ENCODE data around the gene CXCL13.
"Not testable (repeated sequence)": the region's sequence is repeated elsewhere in the genome, so short reads cannot be mapped to it uniquely, and the experiment has no call there.

The CXCL13 gene

GRCh38 chr4:77624213-77624612, 18.6 kb downstream of the CXCL13 start:
- Mint-ChIP-seq H3K36me3 (no peaks in the 10 kb centered on the region), H3K9me3 (ENCODE audit: low read depth) (no peaks in the 10 kb centered on the region), H3K27me3 (no peaks in the 10 kb centered on the region), H3K27ac (no peak overlapping the region), H3K4me1 (ENCODE audit: low read depth) (no peaks in the 10 kb centered on the region), H3K4me3 (no peak overlapping the region)

GRCh38 chr4:77625485-77625884, 19.9 kb downstream of the CXCL13 start:
- Mint-ChIP-seq H3K27ac (no peak overlapping the region), H3K4me3 (no peak overlapping the region), H3K27me3 (no peaks in the 10 kb centered on the region)

GRCh38 chr4:77629885-77630284, 24.3 kb downstream of the CXCL13 start:
- H3K27ac Mint-ChIP-seq: no peak overlapping the region
- no peaks in the 10 kb centered on the region for H3K36me3 Mint-ChIP-seq
- H3K27me3 Mint-ChIP-seq: no peaks in the 10 kb centered on the region
- H3K4me3 Mint-ChIP-seq: no peak overlapping the region
- H3K4me1 Mint-ChIP-seq (ENCODE audit: low read depth): no peaks in the 10 kb centered on the region
- H3K9me3 Mint-ChIP-seq (ENCODE audit: low read depth): no peaks in the 10 kb centered on the region

More at GRCh38 chr4:77625485-77625884, 19.9 kb downstream of the CXCL13 start:
- no peaks in the 10 kb centered on the region for H3K36me3 Mint-ChIP-seq
- no peaks in the 10 kb centered on the region for H3K4me1 Mint-ChIP-seq (ENCODE audit: low read depth)
- H3K9me3 Mint-ChIP-seq (ENCODE audit: low read depth): no peaks in the 10 kb centered on the region

- Mint-ChIP-seq H3K9me3 (ENCODE audit: low read depth) (no peaks in the 10 kb centered on the region), H3K4me1 (ENCODE audit: low read depth) (no peaks in the 10 kb centered on the region), H3K27ac (no peak overlapping the region), H3K4me3 (no peak overlapping the region), H3K36me3 (no peaks in the 10 kb centered on the region), H3K27me3 (no peaks in the 10 kb centered on the region)
These were observed 25.7 kb downstream of the CXCL13 start for GRCh38 chr4:77631276-77631675.

- Mint-ChIP-seq H3K27ac (no peak overlapping the region), H3K4me3 (no peak overlapping the region), H3K4me1 (ENCODE audit: low read depth) (no peaks in the 10 kb centered on the region), H3K9me3 (ENCODE audit: low read depth) (peaks cover 12% of the 10 kb centered on the region), H3K27me3 (no peaks in the 10 kb centered on the region), H3K36me3 (no peaks in the 10 kb centered on the region)
These were observed 28.6 kb downstream of the CXCL13 start for GRCh38 chr4:77634132-77634785.

- H3K36me3 Mint-ChIP-seq: no peaks in the 10 kb centered on the region
- no peak overlapping the region for H3K27ac Mint-ChIP-seq
- peaks cover 12% of the 10 kb centered on the region for H3K9me3 Mint-ChIP-seq (ENCODE audit: low read depth)
- H3K27me3 Mint-ChIP-seq: no peaks in the 10 kb centered on the region
- no peaks in the 10 kb centered on the region for H3K4me1 Mint-ChIP-seq (ENCODE audit: low read depth)
- H3K4me3 Mint-ChIP-seq: no peak overlapping the region
These were observed 29.6 kb downstream of the CXCL13 start for GRCh38 chr4:77635246-77635645.

GRCh38 chr4:77635876-77636275, 30.3 kb downstream of the CXCL13 start:
- H3K27ac Mint-ChIP-seq: no peak overlapping the region
- no peaks in the 10 kb centered on the region for H3K27me3 Mint-ChIP-seq
- H3K9me3 Mint-ChIP-seq (ENCODE audit: low read depth): peaks cover 12% of the 10 kb centered on the region
- H3K36me3 Mint-ChIP-seq: no peaks in the 10 kb centered on the region
- no peak overlapping the region for H3K4me3 Mint-ChIP-seq
- no peaks in the 10 kb centered on the region for H3K4me1 Mint-ChIP-seq (ENCODE audit: low read depth)

GRCh38 chr4:77636902-77637301, 31.3 kb downstream of the CXCL13 start:
- Mint-ChIP-seq H3K4me3 (no peak overlapping the region), H3K9me3 (ENCODE audit: low read depth) (peaks cover 12% of the 10 kb centered on the region), H3K27ac (no peak overlapping the region), H3K4me1 (ENCODE audit: low read depth) (no peaks in the 10 kb centered on the region), H3K36me3 (no peaks in the 10 kb centered on the region), H3K27me3 (no peaks in the 10 kb centered on the region)

GRCh38 chr4:77644069-77644468, 38.4 kb downstream of the CXCL13 start:
- peaks cover 23% of the 10 kb centered on the region for H3K9me3 Mint-ChIP-seq (ENCODE audit: low read depth)
- not testable (repeated sequence) for H3K4me3 Mint-ChIP-seq; H3K27ac Mint-ChIP-seq; H3K4me1 Mint-ChIP-seq (ENCODE audit: low read depth); H3K27me3 Mint-ChIP-seq
- peaks cover 12% of the 10 kb centered on the region for H3K36me3 Mint-ChIP-seq

- H3K27ac Mint-ChIP-seq: no peak overlapping the region
- peaks cover 8% of the 10 kb centered on the region for H3K9me3 Mint-ChIP-seq (ENCODE audit: low read depth)
- peaks cover 6% of the 10 kb centered on the region for H3K27me3 Mint-ChIP-seq
- H3K36me3 Mint-ChIP-seq: peaks cover 5% of the 10 kb centered on the region
- no peaks in the 10 kb centered on the region for H3K4me1 Mint-ChIP-seq (ENCODE audit: low read depth)
- no peak overlapping the region for H3K4me3 Mint-ChIP-seq
These were observed 45.2 kb downstream of the CXCL13 start for GRCh38 chr4:77650787-77651186.

- Mint-ChIP-seq H3K9me3 (ENCODE audit: low read depth) (peaks cover 6% of the 10 kb centered on the region), H3K4me1 (ENCODE audit: low read depth) (no peaks in the 10 kb centered on the region), H3K36me3 (peaks cover 4% of the 10 kb centered on the region), H3K27ac (no peak overlapping the region), H3K4me3 (no peak overlapping the region), H3K27me3 (peaks cover 7% of the 10 kb centered on the region)
These were observed 46.2 kb downstream of the CXCL13 start for GRCh38 chr4:77651820-77652219.

- H3K9me3 Mint-ChIP-seq (ENCODE audit: low read depth): peaks cover 8% of the 10 kb centered on the region
- H3K27me3 Mint-ChIP-seq: peaks cover 7% of the 10 kb centered on the region
- H3K4me3 Mint-ChIP-seq: no peak overlapping the region
- H3K4me1 Mint-ChIP-seq (ENCODE audit: low read depth): no peaks in the 10 kb centered on the region
- no peak overlapping the region for H3K27ac Mint-ChIP-seq
- peaks cover 4% of the 10 kb centered on the region for H3K36me3 Mint-ChIP-seq
These were observed 46.7 kb downstream of the CXCL13 start for GRCh38 chr4:77652237-77652897.

- no peak overlapping the region for H3K4me3 Mint-ChIP-seq
- peaks cover 4% of the 10 kb centered on the region for H3K36me3 Mint-ChIP-seq
These were observed 47.6 kb downstream of the CXCL13 start for GRCh38 chr4:77653162-77653758.

GRCh38 chr4:77660318-77660717, 54.7 kb downstream of the CXCL13 start:
- H3K27ac Mint-ChIP-seq: not testable (repeated sequence)

More at GRCh38 chr4:77653162-77653758, 47.6 kb downstream of the CXCL13 start:
- Mint-ChIP-seq H3K27me3 (peaks cover 7% of the 10 kb centered on the region), H3K4me1 (ENCODE audit: low read depth) (no peaks in the 10 kb centered on the region), H3K27ac (no peak overlapping the region), H3K9me3 (ENCODE audit: low read depth) (peaks cover 12% of the 10 kb centered on the region)

More at GRCh38 chr4:77660318-77660717, 54.7 kb downstream of the CXCL13 start:
- H3K27me3 Mint-ChIP-seq; H3K4me1 Mint-ChIP-seq (ENCODE audit: low read depth); H3K36me3 Mint-ChIP-seq; H3K4me3 Mint-ChIP-seq: not testable (repeated sequence)
- peaks cover 12% of the 10 kb centered on the region for H3K9me3 Mint-ChIP-seq (ENCODE audit: low read depth)

Data from activated naive CD8-positive, alpha-beta T cell (primary cell).